Mesothelial cell of epicardium (in vitro differentiated cells): ENCODE measurements around the gene DLGAP1. TPM values are rescaled to one million over a fixed set of nuclear protein-coding genes. Genes with fewer than 3 reads are reported as not detected.

Experiments used
- DNase-seq, 2 experiments: peaks; one replicate each; pipeline ENCODE4 v3.0.0; 2021; ENCODE audit warnings: low spot score in 2 of 2; ENCODE audit not compliant: unreplicated experiment in 2 of 2
- H3K27ac Mint-ChIP-seq: 2 replicates; pipeline ENCODE4 v1.8.0; 2021; ENCODE audit warnings: mixed read lengths
- H3K27me3 Mint-ChIP-seq: 2 replicates; pipeline ENCODE4 v1.8.0; 2021; ENCODE audit warnings: low read depth, mixed read lengths
- H3K36me3 Mint-ChIP-seq: 2 replicates; pipeline ENCODE4 v1.8.0; 2021; ENCODE audit warnings: mixed read lengths
- H3K4me1 Mint-ChIP-seq: 2 replicates; pipeline ENCODE4 v1.8.0; 2021; ENCODE audit warnings: mixed read lengths
- H3K4me3 Mint-ChIP-seq: 2 replicates; pipeline ENCODE4 v1.8.0; 2021; ENCODE audit warnings: mild to moderate bottlenecking, moderate library complexity, mixed read lengths
- H3K9me3 Mint-ChIP-seq: 2 replicates; pipeline ENCODE4 v1.8.0; 2021; ENCODE audit warnings: mixed read lengths
- CTCF ChIP-seq: fragments of 200-600 bp; sonication (generic); IDR thresholded peaks from one replicate; pipeline ENCODE4 v1.5.0; 2021; ENCODE audit warnings: antibody characterized with exemption; ENCODE audit not compliant: unreplicated experiment
- total RNA-seq: library from RNA; stranded (reverse); gene quantifications from 3 replicates; pipeline ENCODE4 v1.2.1, GENCODE V29; 2021

DLGAP1 gene
- total RNA-seq, 1 donor from 2014 or later = 4.6 TPM

- Mint-ChIP-seq H3K36me3 (no peaks in the 10 kb centered on the region), H3K4me3 (no peak overlapping the region), H3K27ac (no peak overlapping the region), H3K4me1 (peaks cover 8% of the 10 kb centered on the region), H3K9me3 (no peaks in the 10 kb centered on the region), H3K27me3 (no peaks in the 10 kb centered on the region)
- TF ChIP-seq CTCF = no peak
- no peak for DNase-seq
These were observed 348.0 kb downstream of the DLGAP1 start for GRCh38 chr18:4107049-4107467.

- Mint-ChIP-seq H3K4me1 (peaks cover 8% of the 10 kb centered on the region), H3K27me3 (no peaks in the 10 kb centered on the region), H3K27ac (no peak overlapping the region), H3K36me3 (no peaks in the 10 kb centered on the region), H3K9me3 (no peaks in the 10 kb centered on the region), H3K4me3 (no peak overlapping the region)
- TF ChIP-seq CTCF = peak; percentile 87
- DNase-seq = peak; percentile 32 to 85
These were observed 348.6 kb downstream of the DLGAP1 start for GRCh38 chr18:4106407-4107033.

- Mint-ChIP-seq H3K27ac (no peak overlapping the region), H3K27me3 (no peaks in the 10 kb centered on the region)
- no peak for DNase-seq
These were observed 352.2 kb downstream of the DLGAP1 start for GRCh38 chr18:4102901-4103300.

GRCh38 chr18:4101009-4101408 is 354.1 kb downstream of the DLGAP1 start:
- H3K27me3 Mint-ChIP-seq = no peaks in the 10 kb centered on the region
- peaks cover 11% of the 10 kb centered on the region for H3K9me3 Mint-ChIP-seq
- H3K4me3 Mint-ChIP-seq = no peak overlapping the region
- H3K4me1 Mint-ChIP-seq = no peaks in the 10 kb centered on the region
- no peak overlapping the region for H3K27ac Mint-ChIP-seq
- no peak for DNase-seq
- H3K36me3 Mint-ChIP-seq = no peaks in the 10 kb centered on the region
- no peak for TF ChIP-seq CTCF

More at GRCh38 chr18:4102901-4103300, 352.2 kb downstream of the DLGAP1 start:
- H3K9me3 Mint-ChIP-seq = peaks cover 11% of the 10 kb centered on the region
- peaks cover 6% of the 10 kb centered on the region for H3K4me1 Mint-ChIP-seq
- no peak for TF ChIP-seq CTCF
- no peak overlapping the region for H3K4me3 Mint-ChIP-seq
- H3K36me3 Mint-ChIP-seq = no peaks in the 10 kb centered on the region

- H3K4me1 Mint-ChIP-seq = peaks cover 5% of the 10 kb centered on the region
- peaks cover 14% of the 10 kb centered on the region for H3K9me3 Mint-ChIP-seq
- peaks cover 2% of the 10 kb centered on the region for H3K27me3 Mint-ChIP-seq
- no peak overlapping the region for H3K4me3 Mint-ChIP-seq
- H3K27ac Mint-ChIP-seq = peak overlapping the region; percentile 42
- no peaks in the 10 kb centered on the region for H3K36me3 Mint-ChIP-seq
- no peak for DNase-seq
- TF ChIP-seq CTCF = no peak
These were observed 358.6 kb downstream of the DLGAP1 start for GRCh38 chr18:4096486-4096885.
